Stimulated activated CD8-positive, alpha-beta memory T cell treated with anti-CD3 and anti-CD28 coated beads, Interleukin-15, amount 100 ng/mL, for 24 hours (primary cell): Measurements from ENCODE around the gene ALOX15.
"Not testable (repeated sequence)": the region's sequence is repeated elsewhere in the genome, so short reads cannot be mapped to it uniquely, and the experiment has no call there.

Source experiments
- DNase-seq: peaks from one replicate; pipeline ENCODE4 v3.0.0-alpha.2; 2020; ENCODE audit warnings: low read depth

ALOX15 gene

DNA sequence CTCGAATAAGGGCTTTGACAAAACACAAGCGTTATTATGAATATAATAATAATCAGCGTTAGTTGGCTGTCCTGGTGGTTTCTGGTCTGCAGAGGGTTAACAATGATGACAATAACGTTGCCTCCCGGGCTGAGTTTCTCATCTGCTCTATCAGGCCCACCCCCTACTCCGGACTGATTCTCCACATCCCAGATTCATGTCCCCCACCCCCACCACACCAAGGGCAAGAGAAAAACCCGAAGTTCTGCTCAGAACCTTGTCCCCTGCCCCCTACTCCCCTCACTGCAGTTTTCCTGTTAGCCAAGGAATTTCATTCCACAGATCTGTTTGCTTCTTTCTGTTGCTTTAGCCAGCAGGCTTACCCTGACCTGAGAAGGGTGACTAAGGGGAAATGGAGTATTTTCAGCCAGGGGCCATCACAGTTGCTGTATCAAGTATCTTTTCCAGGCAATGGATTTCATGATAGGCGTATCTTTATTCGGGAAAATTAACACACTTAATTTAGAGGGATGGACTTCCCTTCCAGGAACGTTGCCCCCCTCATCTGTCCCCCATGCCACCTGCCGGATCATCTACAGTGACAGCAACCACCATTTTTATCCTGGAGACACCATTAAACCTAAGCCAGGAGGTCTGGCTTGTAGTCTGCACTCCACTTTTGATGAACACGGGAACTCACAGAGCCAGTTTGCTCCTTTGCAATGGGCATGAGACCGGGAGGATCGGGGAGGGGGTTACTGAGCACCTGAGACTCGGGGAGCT is 23.7 kb downstream of the ALOX15 start:
- DNase-seq, result no peak

DNA sequence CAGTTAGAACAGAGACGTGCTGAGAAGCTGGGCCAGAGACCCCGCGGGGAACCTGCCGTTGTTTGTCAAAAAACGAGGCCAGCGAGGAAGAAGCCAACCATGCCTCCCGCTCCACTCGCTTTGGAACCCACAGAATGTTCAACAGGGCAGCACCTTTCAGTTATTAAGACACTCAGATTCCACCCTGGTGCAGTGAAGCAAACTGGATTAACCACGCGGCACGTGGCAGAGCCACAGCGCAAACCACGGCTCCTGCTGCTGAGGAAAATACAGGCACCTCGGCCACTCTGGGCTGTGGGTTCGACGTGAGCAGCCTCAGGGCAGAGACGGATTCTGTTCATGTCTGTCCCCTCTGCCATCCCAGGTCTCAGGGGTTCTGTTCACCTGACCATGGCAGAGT is 24.4 kb downstream of the ALOX15 start:
- no peak for DNase-seq

DNA sequence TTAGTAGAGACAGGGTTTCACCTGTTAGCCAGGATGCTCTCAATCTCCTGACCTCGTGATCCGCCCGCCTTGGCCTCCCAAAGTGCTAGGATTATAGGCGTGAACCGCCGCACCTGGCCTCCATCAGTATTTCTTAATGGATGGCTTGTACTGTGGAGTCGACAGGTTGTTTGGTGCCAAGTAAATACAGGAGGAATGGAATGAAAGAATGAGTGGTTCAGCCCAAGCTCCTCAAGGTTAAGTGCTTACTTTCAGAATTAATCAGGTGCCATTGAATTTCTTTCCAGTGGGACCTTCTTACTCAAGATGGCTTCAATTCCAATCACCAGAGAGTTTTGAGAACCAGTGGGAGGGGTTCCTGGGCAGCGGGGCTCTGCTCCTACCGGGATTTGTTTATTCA is 25.0 kb downstream of the ALOX15 start:
- DNase-seq, result no peak

DNA sequence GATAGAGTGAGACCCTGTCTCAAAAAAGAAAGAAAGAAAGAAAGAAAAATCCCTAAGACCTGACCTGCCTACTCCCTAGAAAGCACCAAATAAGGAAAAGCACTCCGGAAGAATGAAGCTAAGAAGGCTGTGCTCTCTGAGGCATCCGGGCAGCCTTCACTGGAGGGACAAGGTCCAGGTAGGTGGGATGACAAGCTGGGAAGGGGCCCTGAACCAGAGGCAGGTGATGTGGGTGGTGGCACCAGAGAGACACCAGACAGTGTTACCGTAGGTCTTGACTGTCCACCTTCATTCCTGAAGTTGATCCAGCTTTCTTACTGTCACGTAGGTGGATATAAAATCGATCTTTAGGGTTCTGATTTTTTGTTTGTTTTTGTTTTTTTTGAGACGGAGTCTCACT is 30.8 kb downstream of the ALOX15 start:
- no peak for DNase-seq

DNA sequence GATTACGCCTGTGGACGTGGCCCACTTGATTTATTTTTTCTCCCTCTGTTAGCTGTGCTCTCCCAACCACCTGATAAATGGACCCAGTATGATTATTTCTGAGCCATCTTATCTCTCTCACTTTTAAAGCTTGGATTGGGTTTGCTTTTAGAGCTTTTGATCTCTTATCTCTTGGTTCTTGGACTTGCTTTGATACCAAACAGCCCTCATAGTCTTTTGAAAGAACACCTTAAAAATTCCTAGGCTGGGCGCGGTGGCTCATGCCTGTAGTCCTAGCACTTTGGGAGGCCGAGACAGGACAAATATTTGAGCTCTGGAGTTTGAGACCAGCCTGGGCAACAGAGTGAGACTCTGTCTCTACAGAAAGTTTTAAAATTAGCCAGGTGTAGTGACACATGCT is 31.3 kb downstream of the ALOX15 start:
- DNase-seq, result no peak

DNA sequence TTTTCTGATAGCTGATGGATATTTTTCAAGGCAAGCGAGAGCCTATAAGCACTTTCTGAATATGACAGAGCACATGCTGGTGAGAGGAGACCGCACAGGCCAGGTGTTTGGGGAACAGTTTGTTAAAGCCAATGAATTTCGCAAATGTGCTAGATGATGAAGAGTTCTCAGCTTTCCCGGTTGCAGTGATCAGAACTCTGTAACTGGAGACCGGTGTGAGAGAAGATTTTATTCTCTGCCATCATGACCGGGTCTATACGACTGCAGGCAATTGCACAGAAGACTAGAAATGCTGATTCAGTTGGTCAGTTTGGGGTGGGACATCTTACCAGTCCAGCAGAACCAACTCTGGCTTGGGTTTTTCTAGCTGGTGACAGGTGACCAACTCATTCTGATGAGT is 31.7 kb downstream of the ALOX15 start:
- no peak for DNase-seq

DNA sequence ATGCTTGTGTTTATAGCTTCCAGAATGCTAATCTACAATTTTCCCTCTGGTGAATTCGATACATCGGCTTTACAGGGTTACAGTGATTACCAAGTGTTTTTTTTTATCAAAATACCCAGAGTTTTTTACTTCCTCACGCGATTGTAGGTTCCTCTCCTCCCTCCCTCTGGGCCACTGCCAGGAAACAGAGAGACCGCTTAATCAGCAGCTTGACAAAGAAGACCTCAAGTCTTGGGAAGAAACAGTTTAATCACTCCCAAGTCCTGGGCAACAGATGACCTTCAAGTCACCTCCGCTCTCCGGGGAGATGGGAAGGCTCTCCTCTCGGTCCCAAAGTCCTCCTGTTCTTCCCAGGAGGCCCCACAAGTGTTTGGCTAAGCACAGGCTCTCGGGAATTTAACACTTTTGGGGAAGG is 33.7 kb downstream of the ALOX15 start:
- DNase-seq, result no peak

DNA sequence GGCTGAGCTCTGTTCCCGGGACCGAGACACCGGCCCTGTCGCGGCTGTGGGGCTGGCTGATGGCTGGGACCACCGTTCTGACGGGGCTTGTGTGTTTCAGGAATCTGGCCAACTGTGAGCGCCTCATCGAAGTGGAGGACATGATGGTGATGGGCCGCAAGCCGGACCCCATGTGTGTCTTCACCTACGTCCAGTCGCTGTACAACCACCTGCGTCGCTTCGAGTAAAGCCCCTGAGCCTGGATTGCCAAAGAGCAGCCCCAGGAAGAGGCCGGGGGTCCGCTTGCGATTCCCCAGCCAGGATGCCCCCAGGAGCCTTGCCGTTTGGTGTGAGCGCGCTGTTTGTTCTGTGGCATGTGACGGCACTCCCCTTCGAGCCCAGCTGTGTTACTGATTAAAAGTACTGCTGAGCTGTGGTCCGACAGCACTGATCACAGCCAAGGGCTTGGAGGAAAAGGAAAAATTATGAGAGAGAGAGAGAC is 34.2 kb downstream of the ALOX15 start:
- no peak for DNase-seq

DNA sequence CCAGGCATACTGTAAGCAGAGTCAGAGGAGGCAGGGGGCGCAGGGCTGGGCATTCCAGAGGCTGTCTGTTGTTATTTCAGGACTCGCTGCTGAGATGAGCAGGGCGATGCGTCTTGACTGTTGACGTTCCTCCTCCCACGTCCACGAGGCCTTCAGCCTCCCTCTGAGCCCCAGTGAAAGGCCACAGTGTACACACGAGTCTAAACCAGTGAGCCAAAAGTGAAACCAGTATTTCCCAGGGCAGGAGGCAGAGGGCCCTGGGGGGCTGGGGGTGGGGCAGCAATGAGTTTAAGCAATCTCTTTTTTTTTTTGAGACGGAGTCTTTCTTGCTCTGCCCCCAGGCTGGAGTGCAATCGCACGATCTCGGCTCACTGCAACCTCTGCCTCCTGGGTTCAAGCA is 35.7 kb downstream of the ALOX15 start:
- DNase-seq, result no peak

DNA sequence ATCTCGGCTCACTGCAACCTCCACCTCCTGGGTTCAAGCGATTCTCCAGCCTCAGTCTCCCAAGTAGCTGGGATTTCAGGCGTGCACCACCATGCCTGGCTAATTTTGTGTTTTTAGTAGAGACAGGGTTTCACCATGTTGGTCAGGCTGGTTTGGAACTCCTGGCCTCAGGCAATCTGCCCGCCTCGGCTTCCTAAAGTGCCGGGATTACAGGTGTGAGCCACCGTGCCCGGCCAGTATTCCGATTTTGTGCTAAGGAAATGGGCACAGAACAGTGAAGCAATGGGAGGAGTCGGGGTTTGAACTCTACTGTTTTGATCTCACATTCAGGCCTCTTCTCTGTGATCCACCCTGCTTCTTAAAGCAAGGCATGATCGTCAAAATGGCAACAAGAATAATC is 36.7 kb downstream of the ALOX15 start:
- not testable (repeated sequence) for DNase-seq

DNA sequence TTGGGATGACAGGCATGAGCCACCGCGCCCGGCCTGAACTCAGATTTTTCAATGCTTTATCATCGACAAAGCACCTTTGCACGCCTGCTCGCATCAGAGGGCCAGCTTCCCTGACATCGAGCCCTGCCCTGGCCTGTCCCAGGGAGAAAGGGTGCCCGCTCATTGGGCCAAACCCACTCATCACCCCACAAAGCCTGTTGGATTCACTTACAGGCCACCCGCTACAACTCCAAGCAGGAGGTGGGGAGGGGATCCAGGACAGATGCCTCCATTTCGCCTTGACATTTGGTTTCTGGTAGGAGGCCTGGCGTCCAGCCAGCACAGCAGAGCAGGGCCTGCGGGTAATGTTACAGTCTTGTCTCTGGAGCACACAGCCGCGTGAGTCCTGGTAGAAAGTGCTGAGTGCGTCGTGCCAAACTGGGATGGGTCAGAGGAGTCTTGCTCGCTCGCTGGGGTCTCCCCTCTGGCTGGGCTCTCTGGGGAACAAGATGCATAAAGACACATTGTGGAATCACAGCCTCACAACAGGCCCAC is 37.3 kb downstream of the ALOX15 start:
- no peak for DNase-seq

DNA sequence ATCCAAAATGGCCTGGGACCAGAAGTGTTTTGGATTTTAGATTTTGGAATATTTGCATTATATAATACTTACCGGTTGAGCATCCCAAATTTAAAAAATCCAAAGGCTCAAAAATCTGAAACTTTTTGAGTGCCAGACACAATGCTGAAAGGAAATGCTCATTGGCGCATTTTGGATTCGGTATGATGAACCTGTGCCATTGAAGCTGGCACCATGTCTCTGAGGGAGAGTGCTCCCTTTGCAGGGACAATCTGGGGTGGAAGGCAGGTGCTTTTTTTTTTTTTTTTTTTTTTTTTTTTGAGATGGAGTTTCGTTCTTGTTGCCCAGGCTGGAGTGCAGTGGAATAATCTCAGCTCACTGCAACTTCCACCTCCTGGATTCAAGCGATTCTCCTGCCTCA is 39.4 kb downstream of the ALOX15 start:
- DNase-seq, result no peak

DNA sequence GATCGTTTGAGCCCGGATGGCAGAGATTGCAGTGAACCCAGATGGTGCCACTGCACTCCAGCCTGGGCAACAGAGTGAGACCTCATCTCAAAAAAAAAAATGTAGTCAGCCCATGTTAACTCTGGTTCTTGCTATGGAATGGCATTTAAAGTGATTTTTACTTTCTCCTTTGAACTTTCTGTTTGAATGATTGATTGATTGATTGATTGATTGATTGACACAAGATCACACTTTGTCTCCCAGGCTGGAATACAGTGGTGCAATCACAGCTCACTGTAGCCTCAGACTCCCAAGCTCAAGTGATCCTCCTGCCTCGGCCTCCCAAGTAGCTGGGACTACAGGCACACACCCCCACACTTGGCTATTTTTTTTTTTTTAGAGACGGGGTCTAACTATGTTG is 40.2 kb downstream of the ALOX15 start:
- no peak for DNase-seq

DNA sequence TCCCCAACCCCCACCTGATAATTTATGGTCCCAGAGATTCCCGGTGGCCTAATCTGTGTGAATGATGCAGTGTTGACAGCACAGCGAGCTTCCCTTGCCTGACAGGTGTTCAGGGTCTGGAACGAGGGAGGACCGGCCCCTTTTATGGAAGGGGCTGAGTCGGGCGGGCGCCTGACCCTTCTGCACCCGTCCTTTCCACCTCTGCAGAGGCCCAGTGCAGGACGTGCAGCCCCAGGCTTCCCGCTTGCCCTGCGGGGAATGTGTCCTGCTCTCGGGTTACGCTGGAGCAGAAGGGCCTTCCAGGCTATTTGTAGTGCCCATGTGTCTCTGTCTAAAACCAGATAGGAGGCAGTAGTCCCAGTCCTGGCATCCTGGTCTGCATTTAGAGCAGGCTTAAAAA is 40.9 kb downstream of the ALOX15 start:
- DNase-seq, result no peak

DNA sequence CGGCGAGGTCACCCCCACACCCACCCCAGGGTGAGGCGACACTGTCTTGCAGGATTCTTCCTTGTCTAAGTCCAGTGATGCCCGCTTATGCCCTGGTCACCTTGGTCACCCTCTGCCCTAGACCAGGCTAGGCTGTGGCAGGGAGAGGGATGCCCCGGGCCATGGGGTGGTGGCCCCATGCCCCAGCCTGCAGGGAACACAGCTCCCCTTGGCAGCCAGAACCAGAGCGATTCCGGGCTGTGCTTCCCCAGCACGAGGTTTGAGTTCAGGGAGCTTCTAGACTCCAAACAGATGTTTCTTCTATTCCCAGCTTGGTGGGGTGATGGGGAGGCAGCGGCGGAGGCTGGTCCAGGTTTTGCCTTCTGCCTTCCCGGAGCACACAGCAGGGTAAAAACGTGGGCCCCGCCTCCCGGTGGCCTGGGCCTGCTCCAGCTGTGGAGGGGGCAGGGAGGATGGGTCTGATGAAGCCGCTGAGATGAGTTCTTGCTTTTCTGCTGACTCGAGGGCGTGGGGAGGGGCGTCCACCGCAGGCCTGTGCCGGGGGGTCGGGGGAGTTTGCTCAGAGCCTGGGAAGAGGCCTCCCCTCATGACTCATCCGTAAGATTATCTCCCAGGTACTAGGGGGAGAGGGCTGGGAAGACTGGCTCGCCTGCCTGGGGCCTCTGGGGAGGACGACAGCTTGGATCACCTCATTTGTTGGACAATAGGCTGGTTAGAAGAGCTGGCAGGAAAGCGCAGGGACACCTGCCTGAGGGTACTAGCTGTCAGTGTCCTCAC is 41.8 kb downstream of the ALOX15 start:
- no peak for DNase-seq

DNA sequence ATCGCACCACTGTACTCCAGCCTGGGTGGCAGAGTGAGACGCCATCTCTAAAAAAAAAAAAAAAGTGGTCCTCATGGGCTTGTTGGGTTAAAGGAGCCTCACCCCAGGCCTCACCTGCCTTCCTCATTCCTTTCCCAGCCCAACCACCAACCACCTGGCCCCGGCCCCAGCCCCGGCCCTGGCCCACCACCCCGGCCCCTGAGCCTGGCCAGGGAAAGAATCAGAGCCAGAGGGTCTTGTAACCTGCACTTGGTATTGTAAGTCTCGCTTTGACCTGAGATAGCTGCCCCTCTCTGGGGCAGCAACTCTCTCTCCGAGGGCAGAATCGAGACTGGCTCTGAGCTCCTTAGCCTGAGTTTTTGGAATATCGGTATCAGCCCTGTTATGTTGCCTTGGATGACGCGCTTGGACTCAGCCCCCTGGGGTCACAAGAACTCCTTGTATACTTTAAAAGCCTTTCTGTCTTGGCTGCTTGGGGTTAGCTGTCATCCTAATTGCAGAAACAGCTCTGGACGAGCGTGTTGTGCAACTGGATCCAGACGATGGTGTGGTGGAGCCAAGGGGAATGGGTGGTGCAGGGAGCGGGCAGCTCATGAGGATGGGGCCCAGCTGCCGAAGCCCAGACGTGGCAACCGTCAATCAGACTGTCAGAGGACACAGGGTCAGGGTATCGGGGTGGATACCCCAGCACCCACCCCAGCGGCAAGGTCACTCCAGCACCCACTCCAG is 42.5 kb downstream of the ALOX15 start:
- DNase-seq, result no peak

DNA sequence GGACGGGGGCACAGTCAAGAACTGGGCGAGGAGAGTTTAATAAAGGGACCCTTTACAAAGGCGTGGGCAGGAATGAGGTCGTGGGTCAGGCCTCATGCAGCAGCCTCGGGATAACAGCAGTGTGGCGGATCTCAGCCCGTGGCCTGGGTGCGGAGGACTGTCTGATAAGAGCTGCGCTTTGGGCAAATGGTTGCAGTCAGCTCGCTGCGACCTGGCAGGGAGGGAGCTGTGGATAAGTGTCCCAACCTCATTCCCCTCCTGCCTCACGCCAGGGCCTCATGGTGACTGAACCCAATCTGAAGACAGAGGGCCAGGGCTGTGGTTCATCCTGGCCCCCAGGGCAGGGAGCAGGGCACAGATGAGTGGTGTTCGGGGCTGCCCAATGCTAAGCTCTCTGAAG is 43.5 kb downstream of the ALOX15 start:
- DNase-seq, result no peak

DNA sequence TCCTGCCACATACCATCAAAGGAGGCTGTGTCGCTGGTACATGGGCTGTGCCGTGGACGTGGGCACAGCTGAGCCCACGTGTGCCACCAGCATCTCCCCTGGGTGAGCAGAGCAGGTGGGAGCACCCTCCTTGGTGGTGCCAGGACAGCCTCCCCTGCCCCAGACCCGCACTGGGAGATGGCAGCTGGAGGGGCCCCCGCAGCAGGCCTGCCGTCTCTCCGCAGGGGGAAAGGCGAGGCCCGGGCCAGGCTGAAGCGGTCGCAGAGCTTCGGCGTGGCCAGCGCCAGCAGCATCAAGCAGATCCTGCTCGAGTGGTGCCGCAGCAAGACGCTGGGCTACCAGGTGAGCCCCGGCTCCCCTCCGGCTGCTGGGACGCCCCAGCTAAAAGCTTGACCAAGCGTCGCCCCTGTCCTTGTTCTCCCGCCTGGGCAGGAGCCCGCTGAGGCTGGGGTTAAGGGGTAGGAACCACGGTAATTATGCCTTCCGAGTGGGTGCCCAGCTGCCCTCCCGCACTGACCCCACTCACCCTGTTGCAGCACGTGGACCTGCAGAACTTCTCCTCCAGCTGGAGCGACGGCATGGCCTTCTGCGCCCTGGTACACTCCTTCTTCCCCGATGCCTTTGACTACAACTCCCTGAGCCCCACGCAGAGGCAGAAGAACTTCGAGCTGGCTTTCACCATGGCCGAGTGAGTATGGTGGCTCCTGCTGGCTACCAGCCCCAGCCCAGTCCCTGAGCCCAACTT is 44.7 kb downstream of the ALOX15 start:
- DNase-seq, result no peak

DNA sequence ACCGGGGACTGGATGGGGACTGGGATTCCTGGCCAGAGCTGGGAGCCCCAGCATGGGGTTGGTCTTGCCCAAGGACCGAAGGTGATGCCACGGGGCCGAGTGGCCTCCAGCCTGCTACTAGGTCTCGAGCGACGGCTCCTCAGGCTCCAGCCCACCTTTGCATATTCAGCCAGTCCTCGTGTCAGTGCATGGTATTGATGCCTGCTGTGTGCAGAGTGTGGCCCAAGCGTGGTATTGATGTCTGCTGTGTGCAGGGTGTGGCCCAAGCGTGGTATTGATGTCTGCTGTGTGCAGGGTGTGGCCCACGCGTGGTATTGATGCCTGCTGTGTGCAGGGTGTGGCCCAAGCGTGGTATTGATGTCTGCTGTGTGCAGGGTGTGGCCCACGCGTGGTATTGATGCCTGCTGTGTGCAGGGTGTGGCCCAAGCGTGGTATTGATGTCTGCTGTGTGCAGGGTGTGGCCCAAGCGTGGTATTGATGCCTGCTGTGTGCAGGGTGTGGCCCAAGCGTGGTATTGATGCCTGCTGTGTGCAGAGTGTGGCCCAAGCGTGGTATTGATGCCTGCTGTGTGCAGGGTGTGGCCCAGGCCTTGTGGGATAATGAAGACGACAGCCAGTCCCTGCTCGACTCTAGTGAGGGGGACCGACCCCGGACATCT is 45.7 kb downstream of the ALOX15 start:
- not testable (repeated sequence) for DNase-seq

DNA sequence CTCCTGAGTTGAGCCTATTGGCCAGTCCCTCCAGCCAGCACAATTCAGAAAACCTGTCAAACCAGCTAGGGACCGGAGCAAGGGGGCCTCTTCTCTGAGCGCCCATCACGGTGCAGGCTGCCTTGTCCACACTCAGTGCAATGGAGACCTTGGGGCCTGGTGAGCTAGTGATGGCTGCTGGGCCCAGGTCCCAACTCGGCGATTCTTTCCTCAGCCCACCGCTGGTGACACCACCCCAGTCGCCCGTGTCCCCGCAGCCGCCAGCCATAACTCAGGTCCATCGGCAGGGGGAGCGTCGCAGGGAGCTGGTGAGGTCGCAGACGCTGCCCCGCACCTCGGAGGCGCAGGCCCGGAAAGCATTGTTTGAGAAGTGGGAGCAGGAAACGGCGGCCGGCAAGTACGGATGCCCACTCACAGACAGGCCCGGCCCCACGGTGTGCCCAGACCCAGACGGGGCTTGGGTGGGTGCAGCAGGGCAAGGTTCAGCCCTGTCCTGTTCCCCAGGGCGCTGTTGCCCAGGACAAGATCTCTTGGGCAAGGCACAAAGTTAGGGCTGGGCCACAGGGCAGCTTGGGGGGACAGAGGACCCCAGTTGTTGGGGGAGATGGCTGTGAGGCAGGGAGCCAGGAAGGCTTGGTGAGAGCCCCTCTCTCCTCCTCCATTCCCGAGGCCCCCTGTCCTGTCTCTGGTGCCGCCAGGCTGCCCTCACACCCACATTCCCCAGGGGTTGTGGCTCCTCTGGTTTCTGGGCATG is 46.4 kb downstream of the ALOX15 start:
- peak; percentile 14 for DNase-seq

DNA sequence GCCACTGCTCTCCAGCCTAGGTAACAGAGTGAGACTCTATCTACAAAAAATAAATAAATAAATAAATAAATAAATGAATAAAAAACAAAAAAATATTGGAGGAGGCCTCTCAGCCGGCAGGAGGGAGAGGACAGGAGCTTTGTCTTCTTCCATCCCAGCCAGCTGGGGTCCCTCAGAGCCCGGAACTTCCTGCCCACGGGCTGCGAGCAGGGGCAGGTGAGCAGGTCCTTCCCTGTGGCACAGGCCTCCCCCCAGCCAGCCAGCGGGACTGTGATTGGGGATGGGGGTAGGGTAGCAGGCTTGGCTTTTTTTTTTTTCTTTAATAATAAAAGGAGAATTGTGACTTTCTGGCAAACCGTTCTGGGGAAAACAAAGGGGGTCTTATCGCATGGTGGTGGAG is 47.1 kb downstream of the ALOX15 start:
- DNase-seq, result no peak
